ENCODE data around the gene AGMO.

AGMO gene

DNA sequence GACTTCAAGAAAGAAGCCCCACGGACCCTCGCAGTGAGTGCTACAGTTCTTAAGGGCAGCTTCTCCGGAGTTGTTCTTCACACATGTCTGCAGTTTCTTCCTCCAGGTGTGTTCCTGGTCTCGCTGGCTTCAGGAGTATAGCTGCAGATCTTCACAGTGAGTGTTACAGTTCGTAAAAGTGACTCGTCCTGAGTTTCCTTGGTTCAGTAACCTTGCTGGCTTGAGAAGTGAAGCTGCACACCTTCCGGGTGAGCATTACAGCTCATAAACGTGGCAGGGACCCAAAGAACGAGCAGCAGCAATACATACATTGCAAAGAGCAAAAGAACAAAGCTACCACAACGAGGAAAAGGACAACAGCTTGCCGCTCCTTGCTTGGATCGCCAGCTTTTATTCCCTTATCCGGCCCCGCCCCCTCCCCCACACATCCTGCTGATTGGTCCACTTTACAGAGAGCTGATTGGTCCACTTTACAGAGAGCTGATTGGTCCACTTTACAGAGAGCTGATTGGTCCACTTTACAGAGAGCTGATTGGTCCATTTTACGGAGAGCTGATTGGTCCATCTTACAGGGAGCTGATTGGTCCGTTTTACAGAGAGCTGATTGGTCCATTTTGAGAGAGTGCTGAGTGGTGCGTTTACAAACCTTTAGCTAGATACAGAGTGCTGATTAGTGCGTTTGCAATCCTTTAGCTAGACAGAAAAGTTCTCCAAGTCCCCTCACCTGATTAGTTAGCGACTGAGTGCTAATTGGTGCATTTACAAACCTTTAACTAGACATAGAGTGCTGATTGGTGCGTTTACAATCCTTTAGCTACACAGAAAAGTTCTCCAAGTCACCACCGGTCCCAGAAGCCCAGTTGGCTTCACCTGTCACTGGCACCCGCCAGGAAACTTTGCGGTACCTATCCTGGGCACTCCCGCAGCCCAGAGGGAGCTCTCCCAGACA lies 165.3 kb downstream of the AGMO start:
- no peak for DNase-seq

DNA sequence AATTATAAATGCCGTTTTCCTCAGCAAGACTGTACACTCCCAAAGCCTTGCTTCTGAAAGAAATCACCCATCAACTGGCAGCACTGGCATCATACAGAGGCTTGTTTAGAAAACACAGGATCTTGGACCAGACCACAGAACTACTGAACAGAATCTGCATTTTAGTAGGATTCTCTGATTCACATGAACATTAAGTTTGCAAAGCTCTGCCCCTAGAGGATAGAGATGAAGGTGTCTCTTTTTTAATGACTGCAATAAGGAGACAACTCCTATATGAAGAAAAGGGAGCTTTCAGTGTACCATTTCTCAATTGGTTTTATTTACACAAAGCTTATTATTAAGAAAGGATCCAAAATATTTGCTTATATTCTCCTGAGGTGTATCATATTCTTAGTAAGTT lies 172.7 kb downstream of the AGMO start:
- no peak for DNase-seq

DNA sequence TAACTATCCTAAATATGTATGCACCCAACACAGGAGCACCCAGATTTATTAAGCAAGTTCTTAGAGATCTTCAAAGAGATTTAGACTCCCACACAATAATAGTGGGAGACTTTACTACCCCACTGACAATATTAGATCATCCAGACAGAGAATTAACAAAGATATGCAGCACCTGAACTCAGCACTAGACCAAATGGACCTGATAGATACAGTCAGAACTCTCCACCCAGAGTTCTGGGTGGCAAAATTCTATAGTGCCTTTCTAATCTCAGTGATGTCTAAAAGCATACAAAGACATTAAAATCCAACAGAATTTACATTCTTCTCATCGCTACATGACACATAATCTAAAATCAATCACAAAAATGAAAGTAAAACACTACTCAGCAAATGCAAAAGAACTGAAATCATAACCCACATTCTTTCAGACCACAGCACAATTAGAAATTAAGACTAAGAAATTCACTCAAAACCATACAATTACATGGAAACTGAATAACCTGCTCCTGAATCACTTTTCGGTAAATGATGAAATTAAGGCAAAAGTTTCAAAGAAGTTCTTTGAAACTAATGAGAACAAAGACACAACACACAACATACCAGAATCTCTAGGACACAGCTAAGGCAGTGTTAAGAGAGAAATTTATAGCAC lies 183.2 kb downstream of the AGMO start:
- DNase-seq: peak; percentile 46

DNA sequence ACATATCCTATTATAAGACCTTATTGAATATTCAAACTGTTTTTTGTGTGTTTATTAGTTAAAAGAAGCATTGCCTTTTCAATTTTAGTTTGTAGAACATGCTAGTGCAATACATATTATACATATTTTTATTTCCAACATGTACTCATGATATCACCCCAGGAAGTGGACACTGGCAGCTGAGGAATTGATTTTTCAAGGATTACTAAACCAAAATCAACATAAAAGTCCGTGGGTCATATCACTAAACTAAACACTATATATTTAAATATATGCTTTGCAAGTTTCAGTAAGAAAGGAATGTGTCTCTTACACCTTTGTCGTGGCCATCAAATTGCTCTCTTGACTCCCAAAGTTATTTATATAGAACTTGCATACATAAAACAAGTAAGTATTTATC lies 185.2 kb downstream of the AGMO start:
- peak; percentile 72 for DNase-seq

DNA sequence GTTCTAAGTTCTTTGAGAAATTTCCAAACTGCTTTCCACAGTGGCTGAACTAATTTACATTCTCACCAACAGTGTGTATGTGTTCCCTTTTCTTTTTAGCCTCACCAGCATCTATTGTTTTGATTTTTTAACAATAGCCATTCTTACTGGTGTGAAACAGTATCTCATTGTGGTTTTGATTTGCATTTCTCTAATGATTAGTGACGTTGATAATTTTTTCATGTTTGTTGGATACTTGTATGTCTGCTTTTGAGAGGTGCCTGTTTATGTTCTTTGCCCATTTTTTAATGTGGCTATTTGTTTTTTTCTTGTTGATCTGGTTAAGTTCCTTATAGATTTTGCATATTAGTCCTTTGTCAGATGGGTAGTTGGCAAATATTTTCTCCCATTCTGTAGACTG lies 191.4 kb downstream of the AGMO start:
- DNase-seq: no peak

DNA sequence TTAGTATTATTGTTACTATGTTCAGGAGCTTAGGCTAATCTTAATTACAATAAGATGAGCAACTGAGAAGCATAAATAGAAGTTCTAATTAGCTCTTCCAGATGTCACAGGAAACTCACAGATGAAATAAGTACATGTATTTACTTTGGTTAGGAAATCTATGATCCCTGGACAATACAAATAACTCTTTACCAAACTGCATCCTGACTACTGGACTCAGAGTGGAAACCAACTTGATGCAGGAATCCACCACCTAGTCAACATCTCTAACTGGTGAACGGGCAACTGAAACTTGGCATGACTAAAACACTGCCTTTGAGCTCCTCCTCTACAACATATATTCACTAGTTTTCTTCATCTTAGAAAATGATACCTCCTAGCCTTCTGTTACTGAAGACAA lies 193.2 kb downstream of the AGMO start:
- DNase-seq: no peak

DNA sequence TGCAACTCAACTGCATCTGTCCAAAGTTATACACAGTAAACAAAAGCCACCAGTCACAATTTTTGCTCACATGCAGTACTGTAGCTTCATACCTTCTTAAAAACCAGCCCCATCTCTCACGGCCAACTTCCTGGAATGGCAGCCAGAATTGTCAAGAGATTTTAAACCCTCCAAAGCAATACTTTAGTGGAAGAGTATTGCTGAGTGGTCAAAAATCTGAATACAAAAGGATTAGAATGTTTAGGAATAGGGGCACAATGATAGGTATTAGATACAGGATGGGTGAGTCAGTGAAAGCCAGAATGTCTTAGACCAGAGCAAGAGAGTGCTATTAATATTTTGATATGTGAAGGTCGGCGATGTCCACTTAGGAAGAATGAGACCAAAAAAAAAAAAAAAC lies 193.9 kb downstream of the AGMO start:
- DNase-seq: no peak

DNA sequence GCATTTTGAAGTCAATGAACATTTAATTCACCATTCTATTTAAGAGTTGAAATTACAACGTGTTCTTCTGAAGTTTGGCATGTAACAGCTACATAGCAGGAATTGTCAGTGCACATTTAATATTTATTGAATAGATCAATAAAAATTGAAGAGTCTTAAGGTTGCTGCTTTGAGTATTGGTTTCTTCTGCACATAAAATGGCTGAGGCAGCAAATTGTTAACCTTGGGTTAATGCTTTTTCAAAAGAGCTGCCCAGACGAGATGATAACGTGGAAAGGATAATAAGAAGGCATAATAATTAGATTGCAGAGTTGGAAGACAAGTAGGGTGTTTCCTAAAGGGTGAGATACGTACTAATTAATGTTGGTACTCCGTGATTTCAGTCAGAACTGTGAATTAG lies 203.7 kb downstream of the AGMO start:
- DNase-seq: no peak

DNA sequence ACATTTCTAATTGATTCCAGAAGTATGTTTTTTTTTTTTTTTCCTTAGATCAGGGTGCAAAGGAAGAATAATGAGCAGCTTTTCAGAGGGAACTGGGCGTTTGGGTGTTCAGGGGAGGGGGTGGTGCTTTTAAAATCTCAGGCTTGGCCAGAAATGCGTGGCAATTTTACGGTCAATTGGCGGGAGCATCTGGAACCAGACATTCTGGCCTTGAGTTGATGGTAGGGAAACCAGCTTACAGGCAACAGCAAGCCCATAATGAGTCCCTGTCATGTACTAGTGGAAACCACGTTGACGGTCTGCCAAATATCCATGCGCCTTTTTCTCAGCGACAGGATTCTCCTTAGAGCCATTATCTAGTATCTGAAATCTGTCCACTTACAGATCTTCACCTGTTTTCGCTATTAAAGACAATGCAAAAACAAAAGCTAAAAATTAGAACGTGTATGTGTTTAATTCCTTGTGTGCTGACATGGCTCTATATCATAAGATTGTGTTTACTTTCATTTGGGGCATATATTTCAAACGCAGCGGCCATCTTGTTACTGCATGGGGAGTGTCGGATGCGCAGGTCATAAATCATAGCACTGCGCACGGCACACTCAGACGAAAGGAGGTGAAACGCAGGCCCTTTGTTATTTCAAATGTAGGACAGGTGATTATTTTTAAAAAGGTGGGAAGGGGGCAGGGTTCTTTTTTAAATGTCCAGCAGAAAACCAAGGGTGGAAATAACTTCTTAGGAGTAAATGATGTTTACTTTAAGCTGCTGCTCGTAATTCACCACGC lies 209.2 kb downstream of the AGMO start:
- DNase-seq: no peak

DNA sequence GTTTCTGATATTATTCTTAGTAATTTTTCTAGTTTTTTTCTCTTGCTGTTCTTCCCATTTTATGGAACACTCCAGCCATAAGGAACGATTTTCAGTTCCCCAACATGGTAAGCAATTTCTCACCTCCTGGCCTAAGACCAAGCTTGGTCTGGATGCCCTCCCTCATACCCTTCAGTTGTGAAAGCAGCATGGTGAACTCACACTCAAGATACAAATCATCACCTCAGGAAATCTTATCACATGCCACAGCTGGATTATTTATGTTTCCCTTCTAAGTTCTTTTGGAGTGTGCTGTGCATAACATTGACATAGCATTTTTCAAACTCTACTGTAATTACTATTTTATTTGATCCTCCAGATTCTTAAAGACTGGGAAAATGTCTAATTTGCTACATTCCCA lies 216.6 kb downstream of the AGMO start:
- DNase-seq: no peak

DNA sequence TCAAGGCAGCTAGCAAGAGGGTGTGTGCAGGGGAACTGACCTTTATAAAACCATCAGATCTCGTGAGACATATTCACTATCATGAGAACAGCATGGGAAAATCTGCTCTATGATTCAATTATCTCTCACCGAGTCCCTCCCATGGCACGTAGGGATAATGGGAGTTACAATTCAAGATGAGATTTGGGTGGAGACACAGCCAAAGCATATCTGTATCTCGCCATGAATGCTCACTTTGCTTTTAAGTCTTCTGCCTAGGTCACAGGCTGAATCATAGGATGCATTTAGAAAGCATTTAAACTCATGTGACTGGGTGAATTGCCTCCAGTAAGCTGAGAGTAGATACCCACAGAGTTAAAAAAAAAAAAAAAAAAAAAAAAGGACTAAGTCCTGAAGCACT lies 220.0 kb downstream of the AGMO start:
- no peak for DNase-seq

DNA sequence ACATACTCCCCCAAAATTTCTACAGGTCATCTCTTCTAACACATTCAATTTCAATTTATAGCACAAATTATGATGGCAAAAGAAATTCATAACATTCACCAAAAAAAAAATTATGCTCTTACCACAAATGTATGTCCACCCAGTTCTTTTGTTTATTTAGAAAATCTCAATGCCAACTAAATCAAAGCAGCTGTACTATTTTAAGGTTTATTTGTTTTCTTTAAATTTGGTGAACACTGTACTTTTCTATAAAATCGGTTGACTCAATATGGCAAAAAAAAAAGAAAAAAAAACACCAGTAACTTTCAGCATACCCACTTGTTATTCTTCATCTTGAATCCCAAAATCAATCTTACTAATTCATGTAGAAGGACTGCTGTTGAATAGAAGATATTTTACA lies 225.7 kb downstream of the AGMO start:
- DNase-seq: peak; percentile 58

DNA sequence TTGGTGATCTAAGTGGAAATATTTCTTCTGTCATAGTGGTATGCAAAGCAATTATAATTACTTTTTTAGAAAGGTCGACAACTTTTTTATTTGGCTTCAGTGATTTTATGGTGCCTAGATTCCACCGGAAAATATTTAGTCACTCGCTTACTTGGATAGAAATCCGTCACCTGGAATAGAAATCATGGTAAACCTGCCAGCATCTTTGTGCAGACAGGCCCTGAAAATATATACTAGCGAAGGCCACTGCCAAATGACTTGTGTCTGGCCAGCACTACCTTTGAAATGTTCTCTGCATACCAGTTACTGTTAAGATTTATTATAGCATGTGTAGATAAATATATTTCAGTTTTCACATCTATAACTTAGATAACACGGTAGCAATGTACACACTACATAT lies 226.4 kb downstream of the AGMO start:
- DNase-seq: no peak

DNA sequence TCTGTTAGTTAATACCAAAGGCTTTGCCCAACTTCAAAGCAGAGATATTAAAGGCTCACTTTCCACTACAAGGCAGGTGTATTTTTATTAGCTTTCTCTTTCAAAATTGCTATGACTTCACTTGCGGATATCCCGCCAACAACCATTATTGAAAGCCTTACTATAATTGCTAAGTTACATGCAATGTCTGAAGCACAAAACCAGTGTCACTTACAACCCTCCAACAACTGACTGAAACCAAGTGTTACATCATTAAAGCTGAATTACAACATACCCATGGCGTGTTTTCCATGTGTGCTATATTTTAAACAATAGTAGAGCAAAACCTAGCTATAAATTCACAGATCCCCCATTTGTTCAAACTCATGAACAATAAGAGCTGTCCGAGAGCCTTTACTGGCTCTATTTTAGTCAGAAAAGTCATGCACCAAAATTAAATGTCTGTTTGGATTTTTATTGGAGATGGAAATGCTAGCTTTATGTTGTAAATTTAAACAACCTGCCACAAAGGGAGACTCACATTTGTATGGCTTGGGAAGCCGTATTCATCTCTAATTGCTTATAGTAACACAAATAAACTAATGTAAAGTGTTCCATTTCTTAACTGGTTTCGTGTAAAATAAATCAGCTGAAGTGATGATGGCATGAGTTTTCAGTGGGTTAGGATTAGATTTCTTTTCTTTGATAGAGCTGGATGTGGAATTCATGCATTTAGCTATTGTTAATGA lies 227.1 kb downstream of the AGMO start:
- DNase-seq: no peak

DNA sequence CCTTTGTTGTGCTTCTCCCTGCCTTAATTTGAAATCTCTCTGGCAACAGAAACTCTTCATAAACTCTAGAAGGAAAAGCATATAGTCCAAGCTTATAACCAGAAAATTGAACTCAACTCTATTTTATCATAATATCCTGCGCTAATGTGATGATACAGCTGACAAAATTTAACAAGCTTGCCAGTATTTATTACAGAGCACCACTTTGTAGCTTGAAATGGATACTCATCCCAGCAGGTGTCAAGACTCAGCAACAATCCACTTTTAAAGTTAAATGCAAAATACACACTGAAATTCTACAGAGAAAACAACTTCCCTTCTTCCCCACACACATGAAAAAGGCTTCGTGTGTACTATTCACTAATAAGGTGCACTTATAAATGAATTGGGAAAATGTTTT lies 228.9 kb downstream of the AGMO start:
- DNase-seq: no peak

DNA sequence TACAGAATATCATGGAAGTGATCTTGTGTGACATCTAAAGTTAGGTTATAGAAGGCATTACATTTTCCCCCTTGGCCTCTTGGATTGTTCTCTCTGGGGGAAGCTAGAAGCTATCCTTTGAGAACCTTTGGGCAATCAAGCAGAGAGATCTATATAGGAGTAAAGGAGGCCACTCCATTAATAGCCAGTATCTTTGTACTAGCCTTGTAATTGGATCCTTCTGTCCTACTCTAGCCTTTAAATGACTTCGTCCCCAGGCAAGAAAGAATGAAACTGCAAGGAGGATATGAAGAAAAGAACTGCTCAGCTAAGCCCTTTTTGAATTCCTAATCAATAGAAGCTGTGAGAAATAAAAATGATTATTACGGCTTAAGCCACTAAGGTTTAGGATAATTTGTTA lies 230.9 kb downstream of the AGMO start:
- no peak for DNase-seq

DNA sequence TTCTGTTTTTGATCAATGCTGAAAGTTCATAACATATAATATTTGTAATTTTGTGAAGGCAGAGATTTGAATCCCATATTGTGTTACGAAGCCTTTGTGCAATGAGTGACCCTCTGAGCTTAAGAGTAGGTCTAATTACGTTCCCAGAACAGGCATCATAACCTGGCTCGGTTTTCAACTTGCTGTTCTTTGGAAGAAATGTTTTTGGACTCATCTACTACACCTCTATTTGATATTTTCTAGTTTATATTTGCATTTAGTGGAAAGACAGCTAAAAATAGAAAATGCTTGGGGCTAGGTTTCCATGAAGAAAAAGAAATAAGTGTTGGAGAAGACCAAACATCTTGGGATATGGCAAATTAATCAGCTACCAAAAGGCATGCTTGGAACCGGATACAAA lies 234.8 kb downstream of the AGMO start:
- no peak for DNase-seq

DNA sequence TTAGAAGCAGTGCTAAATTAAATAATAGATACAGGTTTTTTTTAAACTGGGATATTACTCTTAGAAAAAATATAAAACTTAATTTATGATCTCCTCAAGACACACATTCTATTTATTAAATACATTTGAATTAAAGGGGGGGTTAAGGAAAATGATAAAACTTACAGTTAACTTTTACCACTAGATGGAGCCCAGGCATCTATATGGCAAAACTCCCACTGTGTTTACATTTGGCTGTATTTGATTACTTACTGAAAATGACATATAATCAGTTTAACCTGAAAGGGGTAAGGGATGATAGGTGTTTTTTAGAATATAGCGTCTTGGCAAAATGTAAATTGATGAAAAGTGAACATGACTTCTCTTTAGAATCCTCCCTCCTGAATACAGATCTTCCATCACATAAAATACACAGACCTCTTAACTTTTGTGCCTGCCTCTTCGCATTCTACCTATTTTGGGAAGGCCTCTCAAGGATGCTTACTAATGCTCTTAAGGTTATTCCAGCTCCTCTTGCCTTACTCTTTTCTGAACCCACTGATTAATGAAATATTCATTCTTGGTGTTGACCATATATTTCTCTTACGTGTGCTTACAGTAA lies 235.7 kb downstream of the AGMO start:
- peak; percentile 52 for DNase-seq

DNA sequence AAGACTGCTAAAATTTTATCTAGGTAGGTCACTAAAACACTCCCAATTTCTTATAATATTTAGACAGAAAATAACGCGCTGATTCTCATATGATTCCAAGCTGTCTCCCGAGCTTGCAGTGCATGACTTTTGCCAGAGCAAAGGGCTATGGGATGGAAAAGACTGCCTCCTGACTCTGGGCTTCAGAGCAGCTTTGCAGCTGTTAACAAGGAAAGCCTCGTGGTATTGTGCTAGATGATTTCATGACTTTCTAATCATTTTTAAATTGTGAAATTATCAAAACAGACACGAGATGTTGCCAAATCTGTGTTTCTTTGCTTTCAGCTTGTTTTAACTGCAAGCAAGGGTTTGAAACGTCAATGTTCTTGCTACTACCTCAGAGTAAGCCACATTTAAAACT lies 238.3 kb downstream of the AGMO start:
- no peak for DNase-seq

DNA sequence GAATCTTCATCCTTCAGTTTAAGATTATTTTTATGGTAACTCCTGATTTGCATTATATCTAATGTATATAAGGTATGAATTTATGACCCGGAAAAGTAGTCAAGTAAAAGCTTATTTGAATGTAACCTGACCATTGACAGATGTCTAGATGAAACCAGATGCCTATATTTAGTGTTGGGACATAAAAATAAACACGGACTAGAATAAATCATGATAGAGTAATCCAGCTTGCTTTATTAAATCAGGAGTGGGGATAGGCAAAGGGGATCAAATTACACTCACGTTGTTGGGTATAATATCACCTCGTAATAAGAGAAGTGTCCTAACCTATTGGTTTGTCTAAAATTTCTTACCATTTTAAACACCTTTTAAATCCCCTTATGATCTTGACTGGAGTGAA lies 244.6 kb downstream of the AGMO start:
- DNase-seq: no peak

DNA sequence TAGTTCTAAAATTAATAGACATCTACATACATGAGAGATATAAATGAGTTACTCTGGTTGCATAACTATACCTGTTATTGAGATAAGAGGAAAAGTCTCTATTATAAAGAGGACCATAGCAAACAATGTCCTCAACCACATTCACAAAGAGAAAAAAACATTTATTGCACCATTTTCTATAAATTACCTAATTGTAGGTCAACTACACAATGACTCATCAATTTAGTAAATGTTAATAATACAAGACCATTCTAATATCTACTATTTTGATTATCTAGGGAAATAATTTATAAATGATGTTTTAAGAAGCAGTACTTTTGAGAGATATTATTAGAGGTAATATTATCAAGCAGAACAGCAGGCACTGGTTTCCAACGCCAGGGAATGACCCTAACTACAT lies 246.1 kb downstream of the AGMO start:
- DNase-seq: no peak

DNA sequence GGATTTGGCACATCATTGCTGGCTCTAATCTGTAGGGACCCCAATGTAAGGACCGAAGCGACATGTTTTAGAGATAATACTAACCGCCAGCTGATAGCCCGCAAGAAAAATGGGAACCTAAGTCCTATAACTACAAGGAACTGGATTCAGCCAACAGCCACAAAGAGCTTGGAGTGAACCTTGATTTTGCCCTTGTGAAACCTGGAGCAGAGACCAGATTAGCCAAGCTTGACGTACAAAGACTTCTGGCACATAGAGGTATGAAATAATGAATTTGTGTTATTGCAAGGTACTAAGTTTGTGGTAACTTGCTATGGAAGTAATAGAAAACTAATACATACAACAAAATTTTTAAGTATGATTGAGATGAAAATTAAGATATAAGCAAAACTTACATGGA lies 246.9 kb downstream of the AGMO start:
- DNase-seq: no peak
